OCI-LY3 (cell line): ENCODE results near the gene IGSF23.
"Not testable (repeated sequence)": the region's sequence is repeated elsewhere in the genome, so short reads cannot be mapped to it uniquely, and the experiment has no call there.

Experiments used
- H2AFZ ChIP-seq: fragments of 200-600, 300-600 bp; shearing (Covaris generic); 2 replicates; pipeline ENCODE4 v1.6.0; 2014; ENCODE audit warnings: antibody characterized with exemption, low read depth, low read length
- H3K27ac ChIP-seq: fragments of 200-600, 300-600 bp; sonication (generic); 2 replicates; pipeline ENCODE4 v1.5.1; 2014; ENCODE audit warnings: mild to moderate bottlenecking, low read length, moderate library complexity, mixed read lengths
- H3K27me3 ChIP-seq: fragments of 200-600, 300-600 bp; sonication (generic); 2 replicates; pipeline ENCODE4 v1.6.1; 2014; ENCODE audit warnings: low read depth, low read length, mixed read lengths
- H3K36me3 ChIP-seq: fragments of 200-600, 300-600 bp; sonication (generic); replicated peaks from 2 replicates; pipeline ENCODE3; 2014; ENCODE audit warnings: low read depth, low read length, mixed read lengths
- H3K4me1 ChIP-seq: fragments of 300-600, 200-600 bp; sonication (generic); 2 replicates; pipeline ENCODE4 v1.6.1; 2014; ENCODE audit warnings: low read length, mixed read lengths
- H3K4me2 ChIP-seq: fragments of 200-600, 300-600 bp; sonication (generic); 2 replicates; pipeline ENCODE4 v1.6.1; 2014; ENCODE audit warnings: low read length, mixed read lengths
- H3K4me3 ChIP-seq: fragments of 300-600, 200-600 bp; sonication (generic); 2 replicates; pipeline ENCODE4 v1.5.1; 2014; ENCODE audit warnings: antibody characterized with exemption, mild to moderate bottlenecking, low read length, moderate library complexity
- H3K79me2 ChIP-seq: fragments of 300-600, 200-600 bp; shearing (Covaris generic); 2 replicates; pipeline ENCODE4 v1.6.1; 2014; ENCODE audit warnings: mild to moderate bottlenecking, low read length, mixed read lengths
- H3K9ac ChIP-seq: fragments of 300-600, 200-600 bp; shearing (Covaris generic); 2 replicates; pipeline ENCODE4 v1.6.0; 2014; ENCODE audit warnings: mild to moderate bottlenecking, low read length, moderate library complexity
- H3K9me3 ChIP-seq: fragments of 200-600, 300-600 bp; shearing (Covaris generic); 2 replicates; pipeline ENCODE4 v1.6.1; 2014; ENCODE audit warnings: low read length, mixed read lengths; ENCODE audit not compliant: insufficient read depth
- H4K20me1 ChIP-seq: fragments of 200-600, 300-600 bp; sonication (generic); 2 replicates; pipeline ENCODE4 v1.6.1; 2016; ENCODE audit warnings: low read length, mixed read lengths; ENCODE audit not compliant: insufficient read depth
- EZH2phosphoT487 ChIP-seq: fragments of 200-600 bp; shearing (Covaris generic); IDR thresholded peaks from 2 replicates; pipeline ENCODE4 v1.6.1; 2018; ENCODE audit warnings: antibody characterized with exemption, mixed run types, low read depth
- TF ChIP-seq, protein P1 (sequence below): fragments of 200-600, 300-600 bp; sonication (generic); IDR thresholded peaks from 2 replicates; pipeline ENCODE4 v1.5.1; 2014; ENCODE audit warnings: antibody characterized with exemption, low read length, low read depth

Gene IGSF23

GRCh38 chr19:44593294-44593693 lies 20.1 kb upstream of the IGSF23 start:
- H2AFZ ChIP-seq: no peak overlapping the region
- H3K27me3 ChIP-seq: no peaks in the 10 kb centered on the region
- H3K27ac ChIP-seq: no peak overlapping the region
- H3K9ac ChIP-seq: no peak overlapping the region
- H3K36me3 ChIP-seq: no peaks in the 10 kb centered on the region
- no peaks in the 10 kb centered on the region for H3K4me1 ChIP-seq
- TF ChIP-seq EZH2phosphoT487: no peak
- TF ChIP-seq, protein P1, sequence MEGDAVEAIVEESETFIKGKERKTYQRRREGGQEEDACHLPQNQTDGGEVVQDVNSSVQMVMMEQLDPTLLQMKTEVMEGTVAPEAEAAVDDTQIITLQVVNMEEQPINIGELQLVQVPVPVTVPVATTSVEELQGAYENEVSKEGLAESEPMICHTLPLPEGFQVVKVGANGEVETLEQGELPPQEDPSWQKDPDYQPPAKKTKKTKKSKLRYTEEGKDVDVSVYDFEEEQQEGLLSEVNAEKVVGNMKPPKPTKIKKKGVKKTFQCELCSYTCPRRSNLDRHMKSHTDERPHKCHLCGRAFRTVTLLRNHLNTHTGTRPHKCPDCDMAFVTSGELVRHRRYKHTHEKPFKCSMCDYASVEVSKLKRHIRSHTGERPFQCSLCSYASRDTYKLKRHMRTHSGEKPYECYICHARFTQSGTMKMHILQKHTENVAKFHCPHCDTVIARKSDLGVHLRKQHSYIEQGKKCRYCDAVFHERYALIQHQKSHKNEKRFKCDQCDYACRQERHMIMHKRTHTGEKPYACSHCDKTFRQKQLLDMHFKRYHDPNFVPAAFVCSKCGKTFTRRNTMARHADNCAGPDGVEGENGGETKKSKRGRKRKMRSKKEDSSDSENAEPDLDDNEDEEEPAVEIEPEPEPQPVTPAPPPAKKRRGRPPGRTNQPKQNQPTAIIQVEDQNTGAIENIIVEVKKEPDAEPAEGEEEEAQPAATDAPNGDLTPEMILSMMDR: no peak
- H3K79me2 ChIP-seq: no peaks in the 10 kb centered on the region
- H3K4me3 ChIP-seq: no peak overlapping the region
- no peaks in the 10 kb centered on the region for H4K20me1 ChIP-seq
- H3K4me2 ChIP-seq: no peak overlapping the region
- H3K9me3 ChIP-seq: no peaks in the 10 kb centered on the region

GRCh38 chr19:44593866-44594266 lies 19.5 kb upstream of the IGSF23 start:
- not testable (repeated sequence) for H3K27ac ChIP-seq, H3K4me3 ChIP-seq, H3K9me3 ChIP-seq, H3K79me2 ChIP-seq, H3K4me2 ChIP-seq, H3K4me1 ChIP-seq, H2AFZ ChIP-seq, H3K9ac ChIP-seq, H4K20me1 ChIP-seq, H3K36me3 ChIP-seq, H3K27me3 ChIP-seq

DNA sequence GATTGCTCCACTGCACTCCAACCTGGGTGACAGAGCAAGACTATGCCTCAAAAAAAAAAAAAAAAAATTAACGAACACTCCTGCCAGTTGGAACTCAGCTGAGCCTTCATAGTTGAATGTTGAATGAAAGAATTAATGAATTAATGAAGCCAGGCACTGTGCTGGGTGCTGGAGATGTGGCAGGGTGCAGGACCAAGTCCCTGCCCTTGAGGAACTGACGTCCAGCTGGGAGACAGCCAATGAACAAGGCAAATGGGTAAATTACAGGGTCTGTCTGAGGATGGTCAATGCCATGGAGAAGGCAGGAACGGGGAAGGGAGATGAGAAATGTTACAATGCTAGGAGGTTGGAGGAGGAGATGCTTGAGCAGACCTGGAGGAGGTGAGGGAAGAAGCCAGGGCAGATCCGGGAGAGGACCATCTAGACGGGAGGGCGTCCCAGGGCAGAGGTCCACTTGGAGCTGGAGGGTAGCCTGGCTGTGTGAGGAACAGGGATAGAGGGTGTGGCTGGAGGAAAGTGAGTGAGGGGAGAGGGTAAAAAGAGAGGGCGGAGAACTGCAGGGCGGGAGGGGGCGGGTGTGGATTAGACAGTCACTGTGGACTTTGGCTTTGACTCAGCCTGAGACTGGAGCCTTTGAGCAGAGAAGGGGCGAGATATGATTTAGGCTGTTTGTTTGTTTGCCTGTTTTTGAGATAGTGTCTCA lies 16.8 kb upstream of the IGSF23 start:
- Histone ChIP-seq H2AFZ (no peak overlapping the region), H3K27ac (no peak overlapping the region), H3K79me2 (no peaks in the 10 kb centered on the region), H3K4me3 (no peak overlapping the region), H3K4me2 (no peak overlapping the region), H3K36me3 (no peaks in the 10 kb centered on the region), H3K9ac (no peak overlapping the region), H3K4me1 (no peaks in the 10 kb centered on the region), H3K27me3 (peaks cover 8% of the 10 kb centered on the region; the same call in 1 of the 2 replicates), H3K9me3 (no peaks in the 10 kb centered on the region), H4K20me1 (no peaks in the 10 kb centered on the region)
- TF ChIP-seq EZH2phosphoT487: no peak
- TF ChIP-seq, protein P1: no peak

GRCh38 chr19:44597131-44597491 lies 16.3 kb upstream of the IGSF23 start:
- no peaks in the 10 kb centered on the region for H3K9me3 ChIP-seq
- H2AFZ ChIP-seq: no peak overlapping the region
- no peak overlapping the region for H3K4me2 ChIP-seq
- no peak overlapping the region for H3K9ac ChIP-seq
- peaks cover 8% of the 10 kb centered on the region; the same call in 1 of the 2 replicates for H3K27me3 ChIP-seq
- H3K4me1 ChIP-seq: no peaks in the 10 kb centered on the region
- no peaks in the 10 kb centered on the region for H3K79me2 ChIP-seq
- H4K20me1 ChIP-seq: no peaks in the 10 kb centered on the region
- TF ChIP-seq, protein P1: no peak
- TF ChIP-seq EZH2phosphoT487: no peak
- no peak overlapping the region for H3K27ac ChIP-seq
- H3K4me3 ChIP-seq: no peak overlapping the region
- H3K36me3 ChIP-seq: no peaks in the 10 kb centered on the region
